Transverse colon (tissue), 4 donors: ENCODE data around the gene CHPF2. TPM values are rescaled to one million over a fixed set of nuclear protein-coding genes. Genes with fewer than 3 reads are reported as not detected.

Experiments used
- DNase-seq: peaks from one replicate; pipeline ENCODE4 v3.0.0-alpha.2; 2019
- H3K27ac ChIP-seq, 4 donors: fragments of 200-600 bp; sonication (generic); 2 replicates each; pipeline ENCODE4 v1.5.1; 2016 to 2018; ENCODE audit warnings: inconsistent platforms in 4 of 4
- H3K27me3 ChIP-seq: fragments of 200-600 bp; sonication (generic); 2 replicates; pipeline ENCODE4 v1.5.1; 2017; ENCODE audit warnings: inconsistent platforms
- H3K36me3 ChIP-seq, 4 donors: fragments of 200-600 bp; sonication (generic); 2 replicates each; pipeline ENCODE4 v1.5.1; 2017 to 2019; ENCODE audit warnings: inconsistent platforms in 4 of 4
- H3K4me1 ChIP-seq, 4 donors: fragments of 200-600 bp; sonication (generic); 2 replicates each; pipeline ENCODE4 v1.5.1; 2017 to 2020; ENCODE audit warnings: inconsistent platforms in 4 of 4
- H3K4me3 ChIP-seq, 4 donors: fragments of 200-600 bp; sonication (generic); 1 replicate in 1 of 4; 2 replicates in 3 of 4; pipeline versions ENCODE4 v1.5.1 to v1.6.1; 2017 to 2019; ENCODE audit warnings: inconsistent platforms in 4 of 4
- H3K9me3 ChIP-seq, 2 donors: fragments of 200-600 bp; sonication (generic); 2 replicates each; pipeline ENCODE4 v1.5.1; 2017 to 2019; ENCODE audit warnings: inconsistent platforms in 2 of 2
- CTCF ChIP-seq, 5 experiments: fragments of 200-600 bp in 3 of 5; fragments of 450-650 bp in 2 of 5; sonication (generic) in 3 of 5; IDR thresholded peaks; 1 replicate in 2 of 5; 2 replicates in 3 of 5; pipeline ENCODE4 v1.5.1; 2016 to 2017; ENCODE audit warnings: antibody characterized with exemption in 5 of 5, inconsistent platforms in 3 of 5, mild to moderate bottlenecking in 2 of 5, moderate library complexity in 1 of 5
- EP300 ChIP-seq: sonication (generic); formaldehyde crosslinking; IDR thresholded peaks from one replicate; pipeline ENCODE4 v1.6.1; 2017; ENCODE audit warnings: antibody characterized with exemption, low read depth
- POLR2A ChIP-seq: fragments of 450-650 bp; IDR thresholded peaks from one replicate; pipeline ENCODE4 v1.6.1; 2016; ENCODE audit warnings: antibody characterized with exemption, mild to moderate bottlenecking, moderate library complexity
- POLR2AphosphoS5 ChIP-seq, 3 donors: sonication (generic); formaldehyde crosslinking; IDR thresholded peaks; one replicate each; pipeline ENCODE4 v1.6.1; 2016; ENCODE audit warnings: antibody characterized with exemption in 3 of 3
- WGBS, 2 donors: methylation state at CpG; one replicate each; pipeline ENCODE4 v1.1.5; 2018; ENCODE audit warnings: low coverage in 1 of 2; 5-methylcytosine and 5-hydroxymethylcytosine counted together
- in situ Hi-C, 4 donors: fragments of 200-750 bp; cut with MboI; loops; one replicate each; pipeline versions ENCODE4 v1.15.0 to v1.15.1; 2017; ENCODE audit warnings: low sequenced_read_pairs in 3 of 4, low pct_ligation_motif_present in 1 of 4, low pct_unique_long_range_greater_than_20kb in 1 of 4
- intact Hi-C: fragments of 100-400 bp; cut with DNase I; formaldehyde crosslinking; loops from one replicate; pipeline ENCODE4 v1.15.1; 2023; ENCODE audit warnings: low total_unique reads
- total RNA-seq, 4 donors: library from RNA; depleted of rRNA; stranded (reverse); fragments of >200 nt; gene quantifications; one replicate each; pipeline ENCODE4 v1.1.0, GENCODE V29; 2016

CHPF2 gene
- total RNA-seq, 4 donors from 2014 or later = 48.4 to 104 (median 50.9) TPM

DNA sequence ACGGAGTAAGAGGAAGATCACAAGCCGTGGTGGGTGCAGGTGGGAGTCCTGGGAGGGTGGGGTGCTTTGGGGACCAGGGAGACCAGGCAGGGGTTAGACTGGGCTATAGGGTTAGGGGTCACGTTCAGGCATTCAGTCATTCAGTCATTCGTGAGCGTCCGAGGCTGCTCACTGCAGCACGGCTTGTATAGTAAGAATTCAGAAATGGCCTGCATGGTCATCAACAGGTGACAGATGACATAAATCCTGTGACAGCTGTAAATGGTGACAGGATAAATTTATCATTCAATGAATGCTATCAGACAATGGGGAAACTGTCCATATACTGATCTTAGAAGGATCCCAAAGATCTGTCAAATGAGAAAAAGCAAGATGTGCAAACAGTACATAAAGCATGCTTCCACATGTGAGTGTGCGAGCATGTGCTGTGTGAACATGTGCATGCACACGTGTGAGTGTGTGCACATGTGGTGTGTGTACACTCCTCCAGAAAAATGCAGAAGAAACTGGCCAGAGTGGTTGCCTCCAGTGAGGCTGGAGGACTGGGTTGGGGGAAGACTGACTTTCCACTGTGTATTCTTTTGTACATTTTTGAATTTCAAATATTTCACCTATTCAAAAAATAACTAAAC is 48.2 kb downstream of the CHPF2 start:
- no peak for TF ChIP-seq POLR2A
- no peak for TF ChIP-seq CTCF (IDR thresholded peaks at IDR 0.05)
- TF ChIP-seq EP300 = no peak
- no peak for TF ChIP-seq POLR2AphosphoS5 (IDR thresholded peaks at IDR 0.05)
- intact Hi-C loops = no loop called here
- no peak overlapping the region for H3K4me3 ChIP-seq
- WGBS, 2 donors = 87 to 94% methylated on average over 6 to 9 of the region's 9 CpGs
- DNase-seq = no peak
- peaks cover 0 to 13% (median 8%) of the 10 kb centered on the region in 4 donors for H3K4me1 ChIP-seq
- no peaks in the 10 kb centered on the region for H3K36me3 ChIP-seq
- H3K9me3 ChIP-seq = no peaks in the 10 kb centered on the region
- H3K27ac ChIP-seq = no peak overlapping the region
- peaks cover 28% of the 10 kb centered on the region for H3K27me3 ChIP-seq
- in situ Hi-C loops = no loop called here

DNA sequence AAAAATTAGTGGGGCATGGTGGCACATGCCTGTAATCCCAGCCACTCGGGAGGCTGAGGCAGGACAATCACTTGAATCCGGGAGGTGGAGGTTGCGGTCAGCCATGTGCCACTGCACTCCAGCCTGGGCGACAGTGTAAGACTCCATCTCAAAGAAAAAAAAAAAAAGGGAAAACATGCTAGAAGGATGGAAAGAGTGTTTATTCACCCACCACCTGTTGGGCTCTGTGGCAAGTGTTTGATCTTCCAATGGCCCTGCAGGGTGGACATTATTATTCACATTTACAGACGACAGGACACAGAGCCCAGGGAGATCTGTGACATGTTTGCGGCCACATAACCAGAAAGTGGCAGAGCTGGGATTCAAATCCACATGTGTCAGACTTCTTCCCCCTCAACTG is 49.4 kb downstream of the CHPF2 start:
- TF ChIP-seq CTCF (IDR thresholded peaks at IDR 0.05) (no peak), POLR2A (no peak), POLR2AphosphoS5 (IDR thresholded peaks at IDR 0.05) (no peak), EP300 (no peak)
- no peak overlapping the region for H3K4me3 ChIP-seq

DNA sequence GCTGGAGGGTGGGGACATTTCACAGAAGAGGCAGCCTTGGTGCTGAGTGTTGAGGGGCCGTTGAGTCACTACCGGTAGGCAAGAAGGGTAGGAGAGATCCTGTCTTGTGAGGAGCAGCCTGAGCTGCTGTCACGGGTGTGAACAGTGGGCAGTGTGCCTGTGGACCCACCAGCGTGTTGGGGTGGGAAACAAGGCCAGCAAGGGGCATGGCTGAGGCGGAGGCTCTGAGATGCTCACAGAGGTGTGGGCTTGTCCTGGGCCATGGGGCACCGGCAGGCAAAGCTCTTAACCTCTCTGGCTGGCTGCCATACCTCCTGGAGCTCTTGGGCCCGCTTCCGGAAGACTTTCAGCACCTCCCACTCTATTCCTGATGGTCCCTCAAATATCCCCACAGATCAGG is 49.8 kb downstream of the CHPF2 start:
- whole genome bisulfite sequencing, 2 donors = 70 to 80% methylated on average over 1 to 8 of the region's 8 CpGs
- TF ChIP-seq POLR2AphosphoS5 (IDR thresholded peaks at IDR 0.05) (no peak), EP300 (no peak), POLR2A (no peak), CTCF (IDR thresholded peaks at IDR 0.05) (no peak)
- in situ Hi-C loops = no loop called here

More for the DNA sequence above, 49.4 kb downstream of the CHPF2 start:
- no peak for DNase-seq
- Histone ChIP-seq H3K27ac (no peak overlapping the region), H3K4me1 (peaks cover 0 to 7% (median 6%) of the 10 kb centered on the region in 4 donors), H3K36me3 (no peaks in the 10 kb centered on the region), H3K9me3 (no peaks in the 10 kb centered on the region), H3K27me3 (peaks cover 23% of the 10 kb centered on the region)
- in situ Hi-C loops (no loop called here), intact Hi-C loops (loop anchor here (1.0 kb wide), 1 partner anchor 38 kb away; no protein-coding TSS in a partner anchor)
- 81 to 82% methylated on average over 2 to 6 of the region's 6 CpGs for WGBS, 2 donors

DNA sequence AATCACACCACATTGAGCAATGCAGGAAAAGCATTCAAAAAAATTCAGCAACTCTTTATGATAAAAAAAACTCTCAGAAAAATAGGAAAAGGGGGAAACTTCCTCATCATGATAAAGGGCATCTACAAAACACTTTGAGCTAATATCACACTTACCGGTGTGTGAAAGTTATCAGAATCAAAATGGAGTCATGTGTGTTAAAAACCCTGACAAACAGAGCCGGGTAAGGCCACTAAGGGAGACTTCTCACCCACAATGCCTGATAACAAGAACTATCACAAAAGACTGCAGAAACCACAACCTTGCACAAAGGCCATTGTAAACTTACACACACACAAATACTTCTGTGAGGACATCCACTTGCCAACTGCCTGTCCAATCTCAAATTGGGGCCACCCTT is 51.0 kb downstream of the CHPF2 start:
- 86 to 92% methylated on average over 2 of the region's 2 CpGs for WGBS, 2 donors
- no peak overlapping the region for H3K4me3 ChIP-seq
- no peaks in the 10 kb centered on the region for H3K4me1 ChIP-seq
- no peak for TF ChIP-seq EP300
- DNase-seq = no peak
- H3K9me3 ChIP-seq = no peaks in the 10 kb centered on the region
- peaks cover 12% of the 10 kb centered on the region for H3K27me3 ChIP-seq
- H3K27ac ChIP-seq = no peak overlapping the region
- in situ Hi-C loops = no loop called here
- no peaks in the 10 kb centered on the region for H3K36me3 ChIP-seq
- intact Hi-C loops = no loop called here

More for the DNA sequence above, 49.8 kb downstream of the CHPF2 start:
- peaks cover 0 to 6% (median 5%) of the 10 kb centered on the region in 4 donors for H3K4me1 ChIP-seq
- intact Hi-C loops = loop anchor here (1.0 kb wide), 1 partner anchor 39 kb away; no protein-coding TSS in a partner anchor
- no peak for DNase-seq
- H3K27me3 ChIP-seq = peaks cover 22% of the 10 kb centered on the region
- H3K9me3 ChIP-seq = no peaks in the 10 kb centered on the region
- no peak overlapping the region for H3K4me3 ChIP-seq
- no peak overlapping the region for H3K27ac ChIP-seq
- no peaks in the 10 kb centered on the region for H3K36me3 ChIP-seq

DNA sequence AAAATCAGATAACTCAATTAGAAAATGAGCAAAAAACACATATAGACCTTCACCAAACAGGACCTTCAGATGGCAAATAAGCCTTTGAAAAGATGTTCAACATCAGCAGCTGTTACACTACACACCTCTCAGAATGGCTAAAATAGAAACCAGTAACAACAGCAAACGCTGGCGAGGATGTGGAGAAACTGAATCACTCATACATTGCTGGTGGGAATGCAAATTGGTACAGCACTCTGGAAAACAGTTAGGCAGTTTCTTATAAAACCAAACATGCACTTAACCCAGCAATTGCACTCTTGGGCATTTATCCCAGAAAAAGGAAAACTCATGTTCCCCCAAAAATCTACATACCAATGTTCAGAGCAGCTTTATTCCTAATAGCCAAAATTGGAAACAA is 53.9 kb downstream of the CHPF2 start:
- Histone ChIP-seq H3K27me3 (peaks cover 12% of the 10 kb centered on the region), H3K4me1 (no peaks in the 10 kb centered on the region), H3K36me3 (no peaks in the 10 kb centered on the region), H3K9me3 (no peaks in the 10 kb centered on the region), H3K4me3 (no peak overlapping the region), H3K27ac (no peak overlapping the region)
- TF ChIP-seq EP300 (no peak), POLR2AphosphoS5 (IDR thresholded peaks at IDR 0.05) (no peak), CTCF (IDR thresholded peaks at IDR 0.05) (no peak), POLR2A (no peak)
- intact Hi-C loops (no loop called here), in situ Hi-C loops (no loop called here)
- DNase-seq = no peak
- WGBS, 2 donors = 31 to 39% methylated on average over 2 of the region's 2 CpGs
